ENCODE data around the gene KDM2B. TPM values are rescaled to one million over a fixed set of nuclear protein-coding genes. Genes with fewer than 3 reads are reported as not detected.

The KDM2B gene
- polyA plus RNA-seq, 1 donor from 2014 or later, result 85.5 TPM

GRCh38 chr12:121578230-121579189 is 2.3 kb downstream of the KDM2B start:
- H3K27ac ChIP-seq (ENCODE audit: low read length), result no peak overlapping the region
- no peaks in the 10 kb centered on the region for H4K20me1 ChIP-seq (ENCODE audit: insufficient read depth)
- no peaks in the 10 kb centered on the region for H3K9me2 ChIP-seq (ENCODE audit: insufficient read depth, low read length)
- H3K9me3 ChIP-seq (ENCODE audit: low read length), result no peaks in the 10 kb centered on the region
- TF ChIP-seq CTCF (IDR thresholded peaks at IDR 0.05; ENCODE audit: poor library complexity, severe bottlenecking) (peak; percentile 22), POLR2AphosphoS5 (IDR thresholded peaks at IDR 0.05) (no peak), MXI1 (conservative IDR thresholded peaks at IDR 0.05; ENCODE audit: poor library complexity, severe bottlenecking) (peak; percentile 79)
- no peak overlapping the region for H2AFZ ChIP-seq (ENCODE audit: low read depth, low read length)
- no peaks in the 10 kb centered on the region for H3K36me3 ChIP-seq (ENCODE audit: insufficient read depth, low read length)
- H3K4me2 ChIP-seq (ENCODE audit: low read length), result peak overlapping the region; percentile 66
- H3K79me2 ChIP-seq (replicated peaks; ENCODE audit: insufficient read depth, low read length), result no peaks in the 10 kb centered on the region
- H3K27me3 ChIP-seq (ENCODE audit: insufficient read depth, low read depth, low read length), result peaks cover 20% of the 10 kb centered on the region
- H3K4me3 ChIP-seq (ENCODE audit: low read length), result peak overlapping the region; percentile 71
- H3K9ac ChIP-seq (ENCODE audit: low read length), result peak overlapping the region; percentile 63
- peaks cover 4% of the 10 kb centered on the region for H3F3A ChIP-seq (ENCODE audit: insufficient read depth, low read length, poor library complexity, severe bottlenecking)

GRCh38 chr12:121577443-121578180 is 3.2 kb downstream of the KDM2B start:
- Histone ChIP-seq H3K36me3 (ENCODE audit: insufficient read depth, low read length) (no peaks in the 10 kb centered on the region), H3K9ac (ENCODE audit: low read length) (no peak overlapping the region), H3K9me2 (ENCODE audit: insufficient read depth, low read length) (no peaks in the 10 kb centered on the region), H3K9me3 (ENCODE audit: low read length) (no peaks in the 10 kb centered on the region), H3K79me2 (replicated peaks; ENCODE audit: insufficient read depth, low read length) (no peaks in the 10 kb centered on the region), H3F3A (ENCODE audit: insufficient read depth, low read length, poor library complexity, severe bottlenecking) (peaks cover 3% of the 10 kb centered on the region), H3K4me3 (ENCODE audit: low read length) (peak overlapping the region; percentile 71), H3K27me3 (ENCODE audit: insufficient read depth, low read depth, low read length) (peaks cover 20% of the 10 kb centered on the region), H2AFZ (ENCODE audit: low read depth, low read length) (no peak overlapping the region), H3K4me2 (ENCODE audit: low read length) (no peak overlapping the region), H3K27ac (ENCODE audit: low read length) (no peak overlapping the region), H4K20me1 (ENCODE audit: insufficient read depth) (no peaks in the 10 kb centered on the region)
- TF ChIP-seq REST (IDR thresholded peaks at IDR 0.05; ENCODE audit: borderline replicate concordance), result no peak
- TF ChIP-seq EZH2 (IDR thresholded peaks at IDR 0.05; ENCODE audit: borderline replicate concordance, insufficient read depth, low read length, poor library complexity, severe bottlenecking), result no peak
- no peak for TF ChIP-seq MXI1 (conservative IDR thresholded peaks at IDR 0.05; ENCODE audit: poor library complexity, severe bottlenecking)
- no peak for TF ChIP-seq CTCF (IDR thresholded peaks at IDR 0.05; ENCODE audit: poor library complexity, severe bottlenecking)
- no peak for TF ChIP-seq RAD21 (conservative IDR thresholded peaks at IDR 0.05)
- TF ChIP-seq EP300 (conservative IDR thresholded peaks at IDR 0.05; ENCODE audit: poor library complexity, severe bottlenecking), result no peak
- TF ChIP-seq TAF1 (IDR thresholded peaks at IDR 0.05; ENCODE audit: low read depth), result no peak
